AG09319 (cell line): ENCODE measurements around the gene ZNF679.
A peak's percentile ranks its signal among the peaks of the same experiment; 100 is the strongest.
"Not testable (repeated sequence)": the region's sequence is repeated elsewhere in the genome, so short reads cannot be mapped to it uniquely, and the experiment has no call there.

Experiments
- DNase-seq: peaks from one replicate; pipeline ENCODE4 v3.0.0-alpha.2; 2010; ENCODE audit warnings: low read depth; ENCODE audit errors: extremely low read depth
- TF ChIP-seq, protein P1 (sequence below): IDR thresholded peaks from 2 replicates; pipeline ENCODE4 v1.5.1; 2011; ENCODE audit warnings: low read depth, mild to moderate bottlenecking, inconsistent platforms, low read length, moderate library complexity

ZNF679 gene

DNA sequence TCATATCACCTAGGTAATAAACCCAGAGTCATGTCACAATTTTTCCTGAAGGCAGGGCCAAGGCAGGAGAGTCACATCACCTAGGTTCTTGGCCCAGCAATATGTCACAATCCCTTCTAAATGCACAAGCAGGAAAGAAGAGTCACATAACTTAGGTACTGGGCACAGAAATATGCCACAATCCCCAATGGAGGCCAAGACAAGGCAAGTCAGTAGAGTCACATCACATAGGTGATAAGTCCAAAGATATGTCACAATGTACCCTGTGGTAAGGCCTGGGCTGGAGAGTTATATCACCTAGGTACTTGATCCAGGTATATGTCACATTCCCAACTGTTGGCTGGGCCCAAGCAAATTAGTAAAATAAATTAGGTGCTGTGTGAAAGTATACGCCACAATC, at the start of gene ZNF679:
TSS of gene ZNF679 (plus strand) at position 301 of the 400 bp plus-strand sequence. CDS start 20,644 bp downstream, outside the sequence.
- not testable (repeated sequence) for DNase-seq

DNA sequence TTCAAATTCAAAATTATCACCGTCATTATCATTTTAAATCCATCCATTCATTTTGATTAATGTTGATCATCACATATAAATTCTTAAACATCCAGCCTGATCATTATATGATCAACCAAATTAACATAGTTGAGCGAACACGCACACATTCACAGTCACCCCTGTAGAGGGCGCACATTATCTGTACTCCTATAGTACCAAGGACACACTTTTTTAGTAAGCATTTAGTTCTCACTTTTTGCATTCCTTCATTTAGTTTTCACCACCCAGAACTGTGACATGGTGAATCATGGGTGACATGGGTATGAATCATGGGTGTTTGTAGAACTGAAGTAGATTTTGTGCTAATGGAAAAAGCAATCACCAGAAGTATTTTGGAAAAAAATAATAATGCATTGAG, 47.3 kb upstream of the ZNF679 start:
- no peak for DNase-seq
- TF ChIP-seq, protein P1, sequence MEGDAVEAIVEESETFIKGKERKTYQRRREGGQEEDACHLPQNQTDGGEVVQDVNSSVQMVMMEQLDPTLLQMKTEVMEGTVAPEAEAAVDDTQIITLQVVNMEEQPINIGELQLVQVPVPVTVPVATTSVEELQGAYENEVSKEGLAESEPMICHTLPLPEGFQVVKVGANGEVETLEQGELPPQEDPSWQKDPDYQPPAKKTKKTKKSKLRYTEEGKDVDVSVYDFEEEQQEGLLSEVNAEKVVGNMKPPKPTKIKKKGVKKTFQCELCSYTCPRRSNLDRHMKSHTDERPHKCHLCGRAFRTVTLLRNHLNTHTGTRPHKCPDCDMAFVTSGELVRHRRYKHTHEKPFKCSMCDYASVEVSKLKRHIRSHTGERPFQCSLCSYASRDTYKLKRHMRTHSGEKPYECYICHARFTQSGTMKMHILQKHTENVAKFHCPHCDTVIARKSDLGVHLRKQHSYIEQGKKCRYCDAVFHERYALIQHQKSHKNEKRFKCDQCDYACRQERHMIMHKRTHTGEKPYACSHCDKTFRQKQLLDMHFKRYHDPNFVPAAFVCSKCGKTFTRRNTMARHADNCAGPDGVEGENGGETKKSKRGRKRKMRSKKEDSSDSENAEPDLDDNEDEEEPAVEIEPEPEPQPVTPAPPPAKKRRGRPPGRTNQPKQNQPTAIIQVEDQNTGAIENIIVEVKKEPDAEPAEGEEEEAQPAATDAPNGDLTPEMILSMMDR, result no peak

DNA sequence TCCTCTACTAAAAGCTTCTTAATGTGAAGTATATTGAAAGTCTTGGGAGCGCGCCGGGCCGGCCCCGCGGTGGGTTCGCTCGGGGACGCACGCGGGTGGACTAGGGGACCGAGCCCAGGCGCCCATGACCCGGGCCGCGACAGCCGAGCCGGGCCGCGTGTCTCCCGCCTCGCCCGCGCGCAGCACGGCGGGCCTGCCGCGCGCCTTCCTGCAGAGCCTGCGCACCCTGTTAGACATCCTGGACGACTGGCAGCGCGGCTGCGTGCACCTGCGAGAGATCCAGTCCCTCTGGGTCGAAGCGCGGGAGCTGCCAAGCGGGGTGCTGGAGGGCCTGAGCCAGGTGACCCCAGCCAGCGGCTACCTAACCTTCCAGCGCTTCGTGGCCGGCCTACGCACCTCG, 46.7 kb upstream of the ZNF679 start:
- no peak for DNase-seq
- TF ChIP-seq, protein P1, result no peak

DNA sequence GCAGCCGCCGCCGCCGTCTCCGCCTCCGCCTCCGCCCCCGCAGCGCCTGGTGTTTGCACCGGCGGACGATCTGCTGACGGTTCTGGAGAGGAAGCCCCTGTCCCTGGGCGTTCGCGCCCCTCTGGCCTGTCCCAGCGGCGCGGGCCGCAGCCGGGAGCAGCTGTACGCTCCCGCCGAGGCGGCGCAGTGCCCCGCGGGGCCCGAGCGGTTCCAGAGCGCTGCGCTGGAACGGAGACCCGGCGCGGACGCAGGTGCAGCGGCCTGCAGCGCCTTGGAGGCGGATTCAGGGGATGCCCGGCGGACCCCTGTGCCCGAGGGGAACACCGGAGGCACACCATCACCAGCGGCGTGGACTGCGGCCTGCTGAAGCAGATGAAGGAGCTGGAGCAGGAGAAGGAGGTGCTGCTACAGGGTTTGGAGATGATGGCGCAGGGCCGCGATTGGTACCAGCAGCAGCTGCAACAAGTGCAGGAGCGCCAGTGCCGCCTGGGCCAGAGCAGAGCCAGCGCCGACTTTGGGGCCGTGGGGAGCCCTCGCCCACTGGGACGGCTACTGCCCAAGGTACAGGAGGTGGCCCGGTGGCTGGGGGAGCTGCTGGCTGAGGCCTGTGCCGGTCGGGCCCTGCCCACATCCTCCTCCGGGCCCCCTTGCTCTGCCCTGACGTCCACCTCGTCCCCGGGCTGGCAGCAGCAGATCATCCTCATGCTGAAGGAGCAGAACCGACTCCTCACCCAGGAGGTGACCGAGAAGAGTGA, 46.1 kb upstream of the ZNF679 start:
- DNase-seq, result no peak
- TF ChIP-seq, protein P1, result no peak

DNA sequence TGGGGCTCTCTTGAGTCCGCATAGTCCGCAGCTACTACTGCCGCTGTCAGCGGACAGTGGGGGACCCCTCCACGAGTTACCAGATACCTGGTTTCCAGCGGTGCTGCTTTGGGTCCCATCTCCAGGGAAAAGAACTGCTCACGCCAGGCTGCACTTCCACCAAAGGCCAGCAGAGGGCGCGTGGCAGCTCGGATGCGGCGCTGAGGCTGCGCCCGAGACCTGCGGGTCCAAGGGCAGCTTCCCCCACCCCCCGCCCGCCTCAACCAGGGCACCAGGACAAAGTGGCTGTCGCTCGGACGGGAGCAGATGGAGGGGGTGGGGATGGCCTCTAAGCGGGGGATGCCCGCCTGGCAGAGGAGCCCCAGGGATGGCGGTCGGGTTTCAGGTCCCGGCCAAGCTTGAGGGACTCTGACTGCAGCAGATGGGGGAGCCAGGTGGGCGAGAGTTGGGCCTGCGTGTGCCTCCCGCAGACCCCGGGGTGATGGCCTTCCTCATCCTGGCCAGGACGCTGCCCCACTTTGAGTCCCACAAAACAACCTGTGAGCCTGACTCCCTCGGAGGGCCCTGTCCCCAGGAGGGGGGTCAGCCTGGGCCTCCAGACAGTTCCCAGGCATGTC, 45.0 kb upstream of the ZNF679 start:
- DNase-seq, result no peak

DNA sequence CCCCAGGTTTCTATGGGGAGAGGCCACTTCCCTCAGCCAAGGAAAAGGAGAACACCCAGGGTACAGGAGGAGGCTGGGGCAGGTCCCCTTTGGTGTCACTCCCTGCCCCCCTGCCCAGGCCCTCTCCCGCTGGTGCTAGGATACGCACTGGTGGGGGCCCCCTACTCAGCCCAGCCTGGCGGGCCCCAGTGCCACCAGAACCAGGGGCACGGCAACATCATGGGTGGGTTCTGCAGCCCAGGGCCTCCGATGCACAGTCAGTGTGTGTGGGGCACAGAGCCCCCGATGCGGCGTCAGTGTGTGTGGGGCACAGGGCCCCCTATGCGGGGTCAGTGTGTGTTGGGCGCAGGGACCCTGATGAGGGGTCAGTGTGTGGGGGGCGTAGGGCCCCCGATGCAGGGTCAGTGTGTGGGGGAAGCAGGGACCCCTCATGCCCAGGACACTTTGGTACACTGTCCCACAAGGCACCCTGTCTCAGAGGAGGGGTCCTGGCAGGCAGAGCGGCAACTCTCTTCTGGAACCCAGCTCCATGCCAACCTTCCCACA, 44.4 kb upstream of the ZNF679 start:
- no peak for DNase-seq
- TF ChIP-seq, protein P1, result no peak

More for the DNA sequence above, 45.0 kb upstream of the ZNF679 start:
- TF ChIP-seq, protein P1, result peak; percentile 20

DNA sequence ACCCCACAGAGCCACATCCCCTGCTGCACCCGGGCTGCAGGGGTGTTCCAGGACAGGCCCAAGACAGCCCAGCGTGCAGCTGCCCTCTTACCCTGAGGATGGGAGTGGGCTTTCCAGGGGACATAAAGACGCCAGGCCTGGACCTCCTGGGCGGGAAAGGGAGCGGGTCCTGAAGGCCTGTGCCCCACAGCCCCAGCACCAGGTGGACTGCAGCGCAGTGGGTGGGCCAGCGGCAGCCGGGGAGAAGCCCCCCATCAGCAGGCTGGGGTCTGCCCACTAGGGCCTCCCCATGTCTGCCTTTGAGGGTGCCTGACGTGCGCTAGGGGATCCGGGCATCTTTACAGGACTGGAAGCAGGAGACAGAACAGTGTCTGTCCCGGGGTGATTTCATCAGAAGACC, 43.9 kb upstream of the ZNF679 start:
- TF ChIP-seq, protein P1, result no peak
- no peak for DNase-seq
